HEK293 (cell line): ENCODE results near the gene COPG1.

Experiments
- CTCF ChIA-PET: fragments of 350-600 bp; formaldehyde crosslinking; extraction: SDS; loops from one replicate; lab custom pipeline; 2021; ENCODE audit warnings: antibody characterized with exemption; lab: Yijun Ruan, JAX
- POLR2A ChIA-PET: fragments of 300-600 bp; formaldehyde crosslinking; extraction: SDS; loops from one replicate; lab custom pipeline; 2020; ENCODE audit warnings: antibody characterized with exemption, inconsistent platforms; lab: Yijun Ruan, JAX
- H3K27ac ChIP-seq: fragments of 200-500 bp; sonication (Bioruptor generic); 2 replicates; pipeline ENCODE4 v1.5.1; 2014; ENCODE audit warnings: low read depth, low read length, control low read depth, inconsistent platforms; ENCODE audit errors: extremely low read depth
- H3K36me3 ChIP-seq, 2 experiments: fragments of 200-500 bp in 1 of 2; sonication (Bioruptor generic) in 1 of 2; 1 replicate in 1 of 2; 2 replicates in 1 of 2; pipeline ENCODE4 v1.5.1; 2014 to 2017; ENCODE audit warnings: inconsistent platforms in 2 of 2, low read length in 2 of 2; ENCODE audit not compliant: control insufficient read depth in 2 of 2, insufficient read depth in 1 of 2
- H3K4me1 ChIP-seq: fragments of 200-500 bp; sonication (Bioruptor generic); 2 replicates; pipeline ENCODE4 v1.5.1; 2014; ENCODE audit warnings: mild to moderate bottlenecking, low read length, inconsistent platforms; ENCODE audit not compliant: control insufficient read depth, insufficient read depth
- H3K4me3 ChIP-seq: 2 replicates; pipeline ENCODE4 v1.5.1; 2011; ENCODE audit warnings: low read depth, mild to moderate bottlenecking, control low read depth, low read length, moderate library complexity
- H3K9me3 ChIP-seq: fragments of 200-500 bp; sonication (Bioruptor generic); 2 replicates; pipeline ENCODE4 v1.5.1; 2014; ENCODE audit warnings: low read depth, low read length, inconsistent platforms; ENCODE audit not compliant: control insufficient read depth, insufficient read depth
- IKZF3 ChIP-seq: fragments of 450-650 bp; IDR thresholded peaks from 2 replicates; pipeline ENCODE4 v1.5.0; 2018; ENCODE audit warnings: missing biosample characterization, mild to moderate bottlenecking, missing genetic modification characterization, moderate library complexity
- KLF10 ChIP-seq: fragments of 450-650 bp; IDR thresholded peaks from 2 replicates; pipeline ENCODE4 v1.5.1; 2018; ENCODE audit warnings: missing biosample characterization, mild to moderate bottlenecking, missing genetic modification characterization
- KLF16 ChIP-seq: fragments of 450-650 bp; formaldehyde crosslinking; IDR thresholded peaks from 2 replicates; pipeline ENCODE4 v1.5.1; 2017; ENCODE audit warnings: missing biosample characterization, missing genetic modification characterization
- KLF9 ChIP-seq: fragments of 450-650 bp; formaldehyde crosslinking; IDR thresholded peaks from 2 replicates; pipeline ENCODE4 v1.5.1; 2016; ENCODE audit warnings: missing biosample characterization, missing genetic modification characterization, low read depth
- MZF1 ChIP-seq: fragments of 450-650 bp; formaldehyde crosslinking; IDR thresholded peaks from 2 replicates; pipeline ENCODE4 v1.5.1; 2017; ENCODE audit warnings: missing biosample characterization, missing genetic modification characterization, borderline replicate concordance
- RBAK ChIP-seq: fragments of 450-650 bp; formaldehyde crosslinking; IDR thresholded peaks from 2 replicates; pipeline ENCODE4 v1.5.1; 2016; ENCODE audit warnings: missing biosample characterization, missing genetic modification characterization
- SALL2 ChIP-seq: fragments of 450-650 bp; formaldehyde crosslinking; IDR thresholded peaks from 2 replicates; pipeline ENCODE4 v1.5.0; 2017; ENCODE audit warnings: missing biosample characterization, mild to moderate bottlenecking, missing genetic modification characterization, borderline replicate concordance
- SP2 ChIP-seq: fragments of 450-650 bp; formaldehyde crosslinking; IDR thresholded peaks from 2 replicates; pipeline ENCODE4 v1.5.1; 2016; ENCODE audit warnings: missing biosample characterization, missing genetic modification characterization
- SP3 ChIP-seq: fragments of 450-650 bp; formaldehyde crosslinking; IDR thresholded peaks from 2 replicates; pipeline ENCODE4 v1.5.1; 2016; ENCODE audit warnings: missing biosample characterization, missing genetic modification characterization
- SP7 ChIP-seq: fragments of 450-650 bp; formaldehyde crosslinking; IDR thresholded peaks from 2 replicates; pipeline ENCODE4 v1.5.1; 2016; ENCODE audit warnings: missing biosample characterization, missing genetic modification characterization
- ZBTB17 ChIP-seq: fragments of 450-650 bp; formaldehyde crosslinking; IDR thresholded peaks from 2 replicates; pipeline ENCODE4 v1.5.1; 2016; ENCODE audit warnings: missing biosample characterization, missing genetic modification characterization
- ZFP3 ChIP-seq: fragments of 450-650 bp; formaldehyde crosslinking; IDR thresholded peaks from 2 replicates; pipeline ENCODE4 v1.5.1; 2016; ENCODE audit warnings: low read depth, missing biosample characterization, missing genetic modification characterization
- ZNF132 ChIP-seq: fragments of 450-650 bp; formaldehyde crosslinking; IDR thresholded peaks from 2 replicates; pipeline ENCODE4 v1.5.1; 2017; ENCODE audit warnings: missing biosample characterization, missing genetic modification characterization, borderline replicate concordance
- ZNF404 ChIP-seq: fragments of 450-650 bp; formaldehyde crosslinking; IDR thresholded peaks from 2 replicates; pipeline ENCODE4 v1.5.1; 2017; ENCODE audit warnings: missing biosample characterization, missing genetic modification characterization
- ZNF501 ChIP-seq: fragments of 450-650 bp; formaldehyde crosslinking; IDR thresholded peaks from 2 replicates; pipeline ENCODE4 v1.5.1; 2016; ENCODE audit warnings: missing biosample characterization, missing genetic modification characterization
- ZNF529 ChIP-seq: fragments of 450-650 bp; formaldehyde crosslinking; IDR thresholded peaks from 2 replicates; pipeline ENCODE4 v1.5.1; 2017; ENCODE audit warnings: missing genetic modification characterization, missing biosample characterization; ENCODE audit not compliant: insufficient replicate concordance
- ZNF560 ChIP-seq: fragments of 450-650 bp; formaldehyde crosslinking; IDR thresholded peaks from 2 replicates; pipeline ENCODE4 v1.5.1; 2017; ENCODE audit warnings: missing biosample characterization, missing genetic modification characterization, borderline replicate concordance
- ZNF600 ChIP-seq: fragments of 450-650 bp; formaldehyde crosslinking; IDR thresholded peaks from 2 replicates; pipeline ENCODE4 v1.5.1; 2016; ENCODE audit warnings: missing biosample characterization, missing genetic modification characterization
- ZNF623 ChIP-seq: fragments of 450-650 bp; formaldehyde crosslinking; IDR thresholded peaks from 2 replicates; pipeline ENCODE4 v1.5.1; 2016; ENCODE audit warnings: missing biosample characterization, missing genetic modification characterization
- ZNF626 ChIP-seq: fragments of 450-650 bp; sonication (Bioruptor Pico); formaldehyde crosslinking; IDR thresholded peaks from 2 replicates; pipeline ENCODE4 v1.5.1; 2018; ENCODE audit warnings: missing biosample characterization, missing genetic modification characterization, inconsistent platforms
- ZNF639 ChIP-seq: fragments of 450-650 bp; formaldehyde crosslinking; IDR thresholded peaks from 2 replicates; pipeline ENCODE4 v1.5.1; 2016; ENCODE audit warnings: missing biosample characterization, missing genetic modification characterization
- ZNF777 ChIP-seq: fragments of 450-650 bp; formaldehyde crosslinking; IDR thresholded peaks from 2 replicates; pipeline ENCODE4 v1.5.1; 2017; ENCODE audit warnings: missing biosample characterization, missing genetic modification characterization, borderline replicate concordance
- ZNF785 ChIP-seq: fragments of 450-650 bp; formaldehyde crosslinking; IDR thresholded peaks from 2 replicates; pipeline ENCODE4 v1.5.1; 2016; ENCODE audit warnings: missing biosample characterization, missing genetic modification characterization
- ZNF791 ChIP-seq: fragments of 450-650 bp; formaldehyde crosslinking; IDR thresholded peaks from 2 replicates; pipeline ENCODE4 v1.5.1; 2016; ENCODE audit warnings: missing biosample characterization, missing genetic modification characterization
- TF ChIP-seq, protein P1 (sequence below): fragments of 450-650 bp; formaldehyde crosslinking; IDR thresholded peaks from 2 replicates; pipeline ENCODE4; 2016; ENCODE audit warnings: missing biosample characterization, missing genetic modification characterization
- TF ChIP-seq, protein P2 (sequence below): fragments of 450-650 bp; formaldehyde crosslinking; IDR thresholded peaks from 2 replicates; pipeline ENCODE4 v1.5.1; 2016; ENCODE audit warnings: missing biosample characterization, missing genetic modification characterization
- TF ChIP-seq, protein P3 (sequence below): fragments of 450-650 bp; formaldehyde crosslinking; IDR thresholded peaks from 2 replicates; pipeline ENCODE4 v1.5.1; 2016; ENCODE audit warnings: missing biosample characterization, missing genetic modification characterization
- TF ChIP-seq, protein P4 (sequence below): fragments of 450-650 bp; formaldehyde crosslinking; IDR thresholded peaks from 2 replicates; pipeline ENCODE4 v1.5.1; 2016; ENCODE audit warnings: missing biosample characterization, missing genetic modification characterization

The COPG1 gene

GRCh38 chr3:129277829-129278271 lies 28.4 kb downstream of the COPG1 start:
- POLR2A ChIA-PET, result interaction anchor here (0.6 to 3.5 kb wide), 3 partner anchors 37 to 117 kb away, joined by 3 to 42 read pairs (median 3); a partner anchor contains a TSS
- CTCF ChIA-PET, result interaction anchor here (1.2 kb wide), 1 partner anchor 32 kb away, joined by 6 read pairs; no protein-coding TSS in a partner anchor
- TF ChIP-seq, protein P1, sequence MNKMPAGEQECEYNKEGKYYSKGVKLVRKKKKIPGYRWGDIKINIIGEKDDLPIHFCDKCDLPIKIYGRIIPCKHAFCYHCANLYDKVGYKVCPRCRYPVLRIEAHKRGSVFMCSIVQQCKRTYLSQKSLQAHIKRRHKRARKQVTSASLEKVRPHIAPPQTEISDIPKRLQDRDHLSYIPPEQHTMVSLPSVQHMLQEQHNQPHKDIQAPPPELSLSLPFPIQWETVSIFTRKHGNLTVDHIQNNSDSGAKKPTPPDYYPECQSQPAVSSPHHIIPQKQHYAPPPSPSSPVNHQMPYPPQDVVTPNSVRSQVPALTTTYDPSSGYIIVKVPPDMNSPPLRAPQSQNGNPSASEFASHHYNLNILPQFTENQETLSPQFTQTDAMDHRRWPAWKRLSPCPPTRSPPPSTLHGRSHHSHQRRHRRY (tag by site-specific recombination), result no peak
- TF ChIP-seq ZNF785 (tag by site-specific recombination), result no peak
- no peak for TF ChIP-seq ZNF560 (tag by site-specific recombination)
- TF ChIP-seq ZNF600, result no peak
- no peak for TF ChIP-seq SALL2
- TF ChIP-seq MZF1, result no peak
- TF ChIP-seq ZFP3 (tag by site-specific recombination), result no peak
- TF ChIP-seq ZNF626, result no peak
- no peak for TF ChIP-seq ZNF404 (tag by site-specific recombination)
- no peak for TF ChIP-seq ZNF132 (tag by site-specific recombination)
- TF ChIP-seq, protein P2, sequence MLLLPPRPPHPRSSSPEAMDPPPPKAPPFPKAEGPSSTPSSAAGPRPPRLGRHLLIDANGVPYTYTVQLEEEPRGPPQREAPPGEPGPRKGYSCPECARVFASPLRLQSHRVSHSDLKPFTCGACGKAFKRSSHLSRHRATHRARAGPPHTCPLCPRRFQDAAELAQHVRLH (tag by site-specific recombination), result no peak
- no peak for TF ChIP-seq ZNF529 (tag by site-specific recombination)
- TF ChIP-seq SP2 (tag by site-specific recombination), result no peak
- TF ChIP-seq ZNF791 (tag by site-specific recombination), result no peak
- no peak for TF ChIP-seq RBAK (tag by site-specific recombination)
- TF ChIP-seq, all 188 proteins: peak for 0
- Histone ChIP-seq H3K9me3 (no peaks in the 10 kb centered on the region), H3K4me3 (no peak overlapping the region), H3K27ac (peak overlapping the region; percentile 91), H3K4me1 (peaks cover 4% of the 10 kb centered on the region), H3K36me3 (peaks cover 17 to 64% of the 10 kb centered on the region in 2 experiments)

GRCh38 chr3:129278439-129278965 lies 29.1 kb downstream of the COPG1 start, which contains the start of gene HMCES:
HMCES (plus strand) TSS chr3:129278870; CDS start chr3:129279733, 863 bp downstream.
- Histone ChIP-seq H3K36me3 (peaks cover 12 to 64% of the 10 kb centered on the region in 2 experiments), H3K4me1 (peaks cover 4% of the 10 kb centered on the region), H3K9me3 (no peaks in the 10 kb centered on the region), H3K4me3 (peak within 1 kb of the TSS; percentile 83), H3K27ac (peak within 1 kb of the TSS; percentile 91)
- POLR2A ChIA-PET, result interaction anchor here (0.6 to 3.5 kb wide), 5 partner anchors 17 to 37 kb away, joined by 3 to 42 read pairs (median 3); a partner anchor contains a TSS
- CTCF ChIA-PET, result interaction anchor here (0.6 kb wide), 1 partner anchor 161 kb away, joined by 3 read pairs; no protein-coding TSS in a partner anchor
- TF ChIP-seq ZNF639 (tag by site-specific recombination) (no peak), KLF16 (tag by site-specific recombination) (peak; percentile 42; the same call in 1 of the 2 replicates), KLF10 (peak; percentile 56; the same call in 1 of the 2 replicates), ZBTB17 (tag by site-specific recombination) (peak; percentile 79), KLF9 (tag by site-specific recombination) (peak; percentile 87), ZNF623 (no peak), ZNF501 (tag by site-specific recombination) (peak; percentile 75; the same call in 1 of the 2 replicates), SP2 (tag by site-specific recombination) (peak; percentile 79), ZNF777 (tag by site-specific recombination) (no peak), SP3 (tag by site-specific recombination) (peak; percentile 84), IKZF3 (tag by site-specific recombination) (peak; percentile 96), SP7 (peak; percentile 79)
- TF ChIP-seq, protein P3, sequence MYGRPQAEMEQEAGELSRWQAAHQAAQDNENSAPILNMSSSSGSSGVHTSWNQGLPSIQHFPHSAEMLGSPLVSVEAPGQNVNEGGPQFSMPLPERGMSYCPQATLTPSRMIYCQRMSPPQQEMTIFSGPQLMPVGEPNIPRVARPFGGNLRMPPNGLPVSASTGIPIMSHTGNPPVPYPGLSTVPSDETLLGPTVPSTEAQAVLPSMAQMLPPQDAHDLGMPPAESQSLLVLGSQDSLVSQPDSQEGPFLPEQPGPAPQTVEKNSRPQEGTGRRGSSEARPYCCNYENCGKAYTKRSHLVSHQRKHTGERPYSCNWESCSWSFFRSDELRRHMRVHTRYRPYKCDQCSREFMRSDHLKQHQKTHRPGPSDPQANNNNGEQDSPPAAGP (tag by site-specific recombination), result peak; percentile 69; the same call in 1 of the 2 replicates
- TF ChIP-seq, protein P4, sequence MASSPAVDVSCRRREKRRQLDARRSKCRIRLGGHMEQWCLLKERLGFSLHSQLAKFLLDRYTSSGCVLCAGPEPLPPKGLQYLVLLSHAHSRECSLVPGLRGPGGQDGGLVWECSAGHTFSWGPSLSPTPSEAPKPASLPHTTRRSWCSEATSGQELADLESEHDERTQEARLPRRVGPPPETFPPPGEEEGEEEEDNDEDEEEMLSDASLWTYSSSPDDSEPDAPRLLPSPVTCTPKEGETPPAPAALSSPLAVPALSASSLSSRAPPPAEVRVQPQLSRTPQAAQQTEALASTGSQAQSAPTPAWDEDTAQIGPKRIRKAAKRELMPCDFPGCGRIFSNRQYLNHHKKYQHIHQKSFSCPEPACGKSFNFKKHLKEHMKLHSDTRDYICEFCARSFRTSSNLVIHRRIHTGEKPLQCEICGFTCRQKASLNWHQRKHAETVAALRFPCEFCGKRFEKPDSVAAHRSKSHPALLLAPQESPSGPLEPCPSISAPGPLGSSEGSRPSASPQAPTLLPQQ (tag by site-specific recombination), result peak; percentile 32; the same call in 1 of the 2 replicates
